ENCODE measurements around the gene MTFR1L. TPM values are rescaled to one million over a fixed set of nuclear protein-coding genes. Genes with fewer than 3 reads are reported as not detected.

Gene MTFR1L
- total and polyA plus RNA-seq, 9 of the 15 experiments (the other 6 are each of a cell fraction or from before 2014, with no cell fraction given): 41.4 to 98.5 (median 53.7) TPM

DNA sequence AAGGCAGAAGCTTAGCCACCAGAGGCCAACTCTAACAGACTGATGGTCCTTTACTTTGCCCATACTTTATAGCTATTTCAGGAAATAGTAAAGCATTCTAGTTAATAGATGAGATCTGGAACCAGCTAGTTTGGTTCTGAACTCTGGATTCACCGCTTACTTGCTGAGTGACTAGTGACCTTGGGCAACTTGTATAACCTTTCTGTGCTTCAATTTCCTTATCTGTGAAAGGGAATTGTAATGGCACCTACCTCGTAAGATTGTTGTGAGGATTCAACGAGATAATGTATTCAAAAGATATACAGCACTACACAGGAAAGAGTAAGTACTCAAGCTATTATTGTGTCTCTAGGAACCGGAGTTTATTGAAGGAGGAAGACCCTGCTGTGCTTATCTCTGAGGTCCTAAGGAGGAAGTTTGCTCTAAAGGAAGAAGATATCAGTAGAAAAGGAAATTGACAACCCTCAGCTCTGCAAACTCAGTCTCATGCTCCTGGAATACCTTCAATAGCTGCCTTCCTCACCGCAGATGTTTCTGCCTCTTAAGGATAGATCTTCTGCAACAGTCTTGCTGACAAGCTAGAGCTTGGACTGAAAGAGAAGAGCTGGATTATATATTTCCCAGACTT, 11.9 kb downstream of the MTFR1L start (continued):
- TF ChIP-seq MYC (IDR thresholded peaks at IDR 0.05; ENCODE audit: low read depth, low read length) (0 out of 2 replicates have a peak, but pooled peaks have one; percentile 11), MYC (CRISPR knock-in tag; IDR thresholded peaks at IDR 0.05; ENCODE audit: borderline replicate concordance, low read depth) (no peak), TCF3 (CRISPR knock-in tag; IDR thresholded peaks at IDR 0.05) (peak; percentile 41), ZNF124 (CRISPR knock-in tag; IDR thresholded peaks at IDR 0.05) (no peak), RCOR1 (IDR thresholded peaks at IDR 0.05; ENCODE audit: borderline replicate concordance in 1 of 2, low read depth in 2 of 2, low read length in 2 of 2) (peak in 1 of 2 experiments; percentile 7; a peak in 1 of 4 replicates), CBFA2T3 (IDR thresholded peaks at IDR 0.05) (peak; percentile 45; the same call in 1 of the 2 replicates), LEF1 (IDR thresholded peaks at IDR 0.05) (no peak), ZFP36 (IDR thresholded peaks at IDR 0.05; ENCODE audit: low read depth, low read length, partially characterized antibody) (peak; percentile 29), ETV6 (IDR thresholded peaks at IDR 0.05; ENCODE audit: borderline replicate concordance in 1 of 2, low read depth in 2 of 2, low read length in 1 of 2) (peak; percentile 57 to 94; a peak in 2 of 4 replicates), ETV6 (CRISPR knock-in tag; IDR thresholded peaks at IDR 0.05; ENCODE audit: borderline replicate concordance) (no peak), SOX6 (IDR thresholded peaks at IDR 0.05) (peak; percentile 50; the same call in 1 of the 2 replicates), ETS2 (tag; IDR thresholded peaks at IDR 0.05; ENCODE audit: borderline replicate concordance, poor library complexity, severe bottlenecking) (no peak), ZNF830 (CRISPR knock-in tag; IDR thresholded peaks at IDR 0.05) (no peak)
- TF ChIP-seq, protein P1, sequence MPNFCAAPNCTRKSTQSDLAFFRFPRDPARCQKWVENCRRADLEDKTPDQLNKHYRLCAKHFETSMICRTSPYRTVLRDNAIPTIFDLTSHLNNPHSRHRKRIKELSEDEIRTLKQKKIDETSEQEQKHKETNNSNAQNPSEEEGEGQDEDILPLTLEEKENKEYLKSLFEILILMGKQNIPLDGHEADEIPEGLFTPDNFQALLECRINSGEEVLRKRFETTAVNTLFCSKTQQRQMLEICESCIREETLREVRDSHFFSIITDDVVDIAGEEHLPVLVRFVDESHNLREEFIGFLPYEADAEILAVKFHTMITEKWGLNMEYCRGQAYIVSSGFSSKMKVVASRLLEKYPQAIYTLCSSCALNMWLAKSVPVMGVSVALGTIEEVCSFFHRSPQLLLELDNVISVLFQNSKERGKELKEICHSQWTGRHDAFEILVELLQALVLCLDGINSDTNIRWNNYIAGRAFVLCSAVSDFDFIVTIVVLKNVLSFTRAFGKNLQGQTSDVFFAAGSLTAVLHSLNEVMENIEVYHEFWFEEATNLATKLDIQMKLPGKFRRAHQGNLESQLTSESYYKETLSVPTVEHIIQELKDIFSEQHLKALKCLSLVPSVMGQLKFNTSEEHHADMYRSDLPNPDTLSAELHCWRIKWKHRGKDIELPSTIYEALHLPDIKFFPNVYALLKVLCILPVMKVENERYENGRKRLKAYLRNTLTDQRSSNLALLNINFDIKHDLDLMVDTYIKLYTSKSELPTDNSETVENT (CRISPR knock-in tag; IDR thresholded peaks at IDR 0.05): 0 out of 2 replicates have a peak, but pooled peaks have one; percentile 40
- TF ChIP-seq, protein P2, sequence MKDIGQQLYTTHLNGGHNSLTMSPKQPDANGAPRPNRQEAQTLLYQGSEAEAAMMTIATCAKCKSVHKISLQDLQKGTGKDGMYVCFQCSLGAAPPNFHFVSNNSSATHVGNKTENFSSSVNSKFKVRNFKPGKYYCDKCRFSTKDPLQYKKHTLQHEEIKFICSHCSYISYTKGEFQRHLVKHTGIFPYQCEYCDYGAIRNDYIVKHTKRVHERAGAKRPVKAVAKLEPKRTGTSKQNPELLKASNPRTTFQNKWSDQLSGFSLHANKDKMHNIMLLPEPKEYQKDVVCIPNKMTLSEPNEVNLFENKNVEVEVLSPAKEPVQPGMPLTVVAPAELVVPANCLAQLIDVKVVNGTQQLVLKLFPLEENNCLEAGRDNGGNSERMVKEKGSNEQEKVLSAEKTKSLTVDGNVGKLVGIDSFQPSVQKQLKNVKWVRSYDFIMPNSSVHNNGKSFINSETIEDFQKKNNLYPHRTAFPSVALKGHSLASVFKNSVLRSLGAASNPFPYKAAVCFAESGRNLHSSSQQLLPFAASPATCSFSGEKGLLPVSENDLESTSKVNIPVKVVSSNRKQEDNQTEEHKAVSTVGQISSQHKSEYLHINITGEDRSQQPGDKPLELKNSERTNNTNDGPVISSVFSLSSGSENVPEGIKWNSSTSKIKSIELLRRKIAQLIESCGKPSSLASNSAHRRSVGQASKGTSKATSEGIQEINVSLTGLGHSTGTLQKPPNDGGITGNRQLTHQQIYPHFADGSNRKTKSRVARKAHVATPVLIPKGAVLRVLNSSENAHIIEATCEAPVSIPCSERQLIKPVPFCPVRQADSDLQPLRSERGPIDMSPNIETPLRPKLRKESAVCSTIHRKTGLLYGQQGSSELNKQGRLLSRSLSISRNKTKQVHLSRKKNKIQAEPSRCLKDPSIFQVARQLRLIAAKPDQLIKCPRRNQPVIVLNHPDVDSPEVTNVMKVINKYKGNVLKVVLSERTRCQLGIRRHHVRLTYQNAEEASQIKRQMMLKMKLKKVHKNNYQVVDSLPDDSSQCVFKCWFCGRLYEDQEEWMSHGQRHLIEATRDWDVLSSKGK (CRISPR knock-in tag; IDR thresholded peaks at IDR 0.05): no peak
